Prostate gland (tissue), 2 donors: ENCODE results near the gene FAM177B. TPM values are rescaled to one million over a fixed set of nuclear protein-coding genes. Genes with fewer than 3 reads are reported as not detected.

Source experiments
- DNase-seq: peaks from one replicate; pipeline ENCODE4 v3.0.0-alpha.2; 2019; ENCODE audit warnings: low spot score
- H3K27ac ChIP-seq, 2 donors: fragments of 200-600 bp; sonication (generic); 2 replicates each; pipeline ENCODE4 v1.5.1; 2017 to 2019
- H3K27me3 ChIP-seq: fragments of 200-600 bp; sonication (generic); replicated peaks from 2 replicates; pipeline ENCODE4 v1.5.1; 2019; ENCODE audit not compliant: insufficient read depth
- H3K36me3 ChIP-seq, 2 donors: fragments of 200-600 bp; sonication (generic); 1 replicate in 1 of 2; 2 replicates in 1 of 2; pipeline versions ENCODE4 v1.5.1 to v1.8.1; 2017 to 2019
- H3K4me1 ChIP-seq: fragments of 200-600 bp; sonication (generic); replicated peaks from 2 replicates; pipeline ENCODE4 v1.5.1; 2019
- H3K4me3 ChIP-seq, 2 donors: fragments of 200-600 bp; sonication (generic); 2 replicates each; pipeline ENCODE4 v1.5.1; 2017 to 2019
- H3K9me3 ChIP-seq: fragments of 200-600 bp; sonication (generic); 2 replicates; pipeline ENCODE4 v1.5.1; 2017
- CTCF ChIP-seq, 4 experiments: fragments of 200-600 bp in 2 of 4; fragments of 450-650 bp in 2 of 4; sonication (generic) in 2 of 4; IDR thresholded peaks; 1 replicate in 3 of 4; 2 replicates in 1 of 4; pipeline ENCODE4 v1.5.1; 2016 to 2019; ENCODE audit warnings: antibody characterized with exemption in 4 of 4, mild to moderate bottlenecking in 2 of 4, moderate library complexity in 2 of 4
- POLR2A ChIP-seq: fragments of 450-650 bp; IDR thresholded peaks from one replicate; pipeline ENCODE4 v1.6.1; 2016; ENCODE audit warnings: antibody characterized with exemption, mild to moderate bottlenecking
- POLR2AphosphoS5 ChIP-seq: sonication (generic); formaldehyde crosslinking; IDR thresholded peaks from one replicate; pipeline ENCODE4 v1.6.1; 2017; ENCODE audit warnings: antibody characterized with exemption
- WGBS: methylation state at CpG from one replicate; pipeline ENCODE4 v1.1.5; 2018; 5-methylcytosine and 5-hydroxymethylcytosine counted together
- intact Hi-C: fragments of 100-400 bp; cut with DNase I; formaldehyde crosslinking; loops from one replicate; pipeline ENCODE4 v1.14.2; 2022
- total RNA-seq, 2 donors: library from RNA; depleted of rRNA; stranded (reverse); fragments of >200 nt; gene quantifications; one replicate each; pipeline ENCODE4 v1.1.0, GENCODE V29; 2016

The FAM177B gene
- total RNA-seq, 2 donors from 2014 or later, result 0.23 to 0.51 TPM

GRCh38 chr1:222786121-222786520 lies 49.1 kb downstream of the FAM177B start:
- 44% methylated on average over 1 of the region's 1 CpG for WGBS
- Histone ChIP-seq H3K4me1 (no peaks in the 10 kb centered on the region), H3K27ac (no peak overlapping the region), H3K27me3 (no peaks in the 10 kb centered on the region), H3K4me3 (no peak overlapping the region), H3K9me3 (no peaks in the 10 kb centered on the region), H3K36me3 (no peaks in the 10 kb centered on the region)
- no peak for DNase-seq
- TF ChIP-seq POLR2AphosphoS5 (no peak), POLR2A (no peak), CTCF (IDR thresholded peaks at IDR 0.05) (no peak)
- intact Hi-C loops, result no loop called here

- no peaks in the 10 kb centered on the region for H3K36me3 ChIP-seq
- H3K4me3 ChIP-seq, result no peak overlapping the region
- no peaks in the 10 kb centered on the region for H3K4me1 ChIP-seq
- intact Hi-C loops, result no loop called here
- no peak for DNase-seq
- H3K27me3 ChIP-seq, result no peaks in the 10 kb centered on the region
- WGBS, result 88% methylated on average over 4 of the region's 4 CpGs
- H3K27ac ChIP-seq, result no peak overlapping the region
- H3K9me3 ChIP-seq, result no peaks in the 10 kb centered on the region
- TF ChIP-seq POLR2A (no peak), POLR2AphosphoS5 (no peak), CTCF (IDR thresholded peaks at IDR 0.05) (no peak)
Measured at GRCh38 chr1:222787729-222788128, 50.7 kb downstream of the FAM177B start.

GRCh38 chr1:222788402-222789156 lies 51.6 kb downstream of the FAM177B start:
- Histone ChIP-seq H3K36me3 (no peaks in the 10 kb centered on the region), H3K9me3 (no peaks in the 10 kb centered on the region), H3K27me3 (no peaks in the 10 kb centered on the region), H3K27ac (no peak overlapping the region), H3K4me1 (no peaks in the 10 kb centered on the region), H3K4me3 (no peak overlapping the region)
- no peak for TF ChIP-seq POLR2AphosphoS5
- 87% methylated on average over 3 of the region's 3 CpGs for WGBS
- DNase-seq, result no peak
- intact Hi-C loops, result no loop called here

GRCh38 chr1:222790115-222790514 lies 53.1 kb downstream of the FAM177B start:
- Histone ChIP-seq H3K27ac (no peak overlapping the region), H3K9me3 (no peaks in the 10 kb centered on the region), H3K4me3 (no peak overlapping the region), H3K27me3 (no peaks in the 10 kb centered on the region), H3K4me1 (no peaks in the 10 kb centered on the region), H3K36me3 (no peaks in the 10 kb centered on the region)
- TF ChIP-seq POLR2A, result no peak
- no peak for TF ChIP-seq CTCF (IDR thresholded peaks at IDR 0.05)
- TF ChIP-seq POLR2AphosphoS5, result no peak
- WGBS, result 83% methylated on average over 2 of the region's 2 CpGs
- no peak for DNase-seq
- intact Hi-C loops, result loop anchor here (5.0 kb wide), 1 partner anchor 332 kb away; no protein-coding TSS in a partner anchor

GRCh38 chr1:222790520-222790919 lies 53.5 kb downstream of the FAM177B start:
- DNase-seq, result no peak
- intact Hi-C loops, result loop anchor here (5.0 kb wide), 1 partner anchor 332 kb away; no protein-coding TSS in a partner anchor
- TF ChIP-seq CTCF (IDR thresholded peaks at IDR 0.05) (no peak), POLR2AphosphoS5 (no peak), POLR2A (no peak)
- no peak overlapping the region for H3K4me3 ChIP-seq
- no peaks in the 10 kb centered on the region for H3K4me1 ChIP-seq
- no peak overlapping the region for H3K27ac ChIP-seq
- H3K9me3 ChIP-seq, result no peaks in the 10 kb centered on the region
- H3K27me3 ChIP-seq, result no peaks in the 10 kb centered on the region
- WGBS, result 83% methylated on average over 4 of the region's 4 CpGs
- H3K36me3 ChIP-seq, result no peaks in the 10 kb centered on the region
